EL (cell line): ENCODE results near the gene CRTC1.
"Not testable (repeated sequence)": the region's sequence is repeated elsewhere in the genome, so short reads cannot be mapped to it uniquely, and the experiment has no call there.

Source experiments
- DNase-seq: peaks from one replicate; pipeline ENCODE4 v3.0.0-alpha.2; 2016

The CRTC1 gene

DNA sequence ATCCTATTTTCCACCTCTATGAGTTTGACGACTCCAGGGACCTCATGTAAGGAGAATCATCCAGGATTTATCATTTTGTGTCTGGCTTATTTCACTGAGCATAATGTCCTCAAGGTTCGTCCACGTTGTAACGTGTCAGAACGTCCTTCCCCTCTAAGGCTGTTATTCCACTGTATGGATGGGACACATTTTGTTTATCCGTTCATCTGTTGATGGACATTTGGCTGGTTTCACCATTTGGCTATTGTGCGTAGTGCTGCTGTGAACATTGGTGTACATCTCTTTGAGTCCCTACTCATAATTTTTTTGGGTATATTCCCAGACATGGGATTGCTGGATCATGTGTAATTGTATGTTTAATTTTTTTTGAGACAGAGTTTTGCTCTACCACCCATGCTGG is 21.5 kb downstream of the CRTC1 start:
- DNase-seq: no peak

DNA sequence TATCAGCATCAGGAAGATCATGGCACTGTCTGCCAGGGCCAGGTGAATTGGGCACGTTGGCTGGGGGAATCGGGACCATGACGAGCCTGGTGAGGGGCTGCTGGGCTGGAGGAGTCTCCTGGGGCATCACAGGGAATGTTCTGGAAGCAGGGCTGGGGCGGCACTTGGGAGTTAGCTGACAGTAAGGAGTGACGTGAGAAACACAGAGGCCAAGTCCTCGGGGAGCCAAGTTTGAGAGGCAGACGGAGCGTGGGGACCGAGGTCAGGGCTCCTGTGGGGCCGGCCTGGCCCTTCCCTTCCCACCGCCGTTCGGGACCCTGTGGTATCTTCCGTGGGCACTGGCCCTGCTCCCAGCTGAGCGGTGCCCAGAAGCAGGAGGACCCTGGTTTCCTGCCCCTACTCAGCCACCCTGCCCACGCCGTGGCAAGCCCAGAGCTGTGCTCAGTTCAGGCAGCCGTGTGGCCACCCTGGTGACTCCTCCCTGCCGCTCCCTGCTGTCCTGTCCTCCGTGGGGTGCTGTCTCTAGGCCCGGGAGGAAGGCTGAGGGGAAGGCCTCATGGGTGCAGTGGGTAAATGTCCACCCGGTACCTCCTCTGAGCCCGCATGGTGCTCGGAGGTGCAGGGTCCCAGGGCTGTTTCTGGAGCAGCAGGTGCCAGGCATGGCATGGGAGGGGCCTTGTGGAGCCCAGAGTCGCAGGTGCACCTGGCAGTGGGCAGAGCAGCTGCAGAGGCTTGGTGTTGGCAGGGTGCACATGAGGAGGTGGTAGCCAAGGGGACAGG is 25.2 kb downstream of the CRTC1 start:
- DNase-seq: no peak

DNA sequence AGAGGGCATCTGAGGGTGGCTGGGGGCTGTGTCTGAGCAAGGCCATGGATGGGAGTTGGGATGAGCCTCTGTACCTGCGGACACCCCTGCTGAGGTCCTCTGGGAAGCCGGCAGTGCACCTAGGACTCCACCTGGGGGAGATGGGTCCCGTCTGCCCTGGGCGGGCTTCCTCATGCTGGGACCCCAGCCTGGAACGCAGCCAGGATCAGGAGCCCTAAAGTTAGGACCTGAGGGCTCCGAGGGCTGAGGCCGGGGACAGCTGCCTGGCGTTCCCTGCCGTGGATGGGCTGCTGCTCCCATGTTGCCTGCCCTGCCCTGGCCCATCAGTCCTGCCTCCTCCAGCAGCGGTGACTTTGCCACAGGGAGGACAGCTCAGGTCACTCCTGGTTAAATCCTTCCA is 26.1 kb downstream of the CRTC1 start:
- DNase-seq: no peak

DNA sequence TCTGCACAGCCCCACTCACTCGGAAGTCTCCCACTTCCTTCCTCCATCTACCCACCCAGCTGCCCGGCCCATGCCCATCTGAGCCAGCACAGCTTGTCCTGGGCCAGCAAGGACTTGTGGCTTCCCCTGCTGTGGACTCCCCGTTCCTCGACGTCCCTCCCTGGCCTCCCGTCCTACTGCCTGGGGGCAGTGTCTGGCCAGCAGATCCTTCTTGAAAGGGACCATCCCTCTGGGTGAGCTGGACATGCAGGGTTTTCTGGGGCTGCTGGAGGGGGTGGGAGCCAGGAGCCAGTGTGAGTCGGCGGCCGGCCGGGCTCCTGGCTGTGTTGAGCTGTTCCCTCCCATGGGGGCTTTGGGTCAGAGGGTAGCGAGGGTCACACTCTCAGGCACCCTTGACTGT is 26.7 kb downstream of the CRTC1 start:
- no peak for DNase-seq

DNA sequence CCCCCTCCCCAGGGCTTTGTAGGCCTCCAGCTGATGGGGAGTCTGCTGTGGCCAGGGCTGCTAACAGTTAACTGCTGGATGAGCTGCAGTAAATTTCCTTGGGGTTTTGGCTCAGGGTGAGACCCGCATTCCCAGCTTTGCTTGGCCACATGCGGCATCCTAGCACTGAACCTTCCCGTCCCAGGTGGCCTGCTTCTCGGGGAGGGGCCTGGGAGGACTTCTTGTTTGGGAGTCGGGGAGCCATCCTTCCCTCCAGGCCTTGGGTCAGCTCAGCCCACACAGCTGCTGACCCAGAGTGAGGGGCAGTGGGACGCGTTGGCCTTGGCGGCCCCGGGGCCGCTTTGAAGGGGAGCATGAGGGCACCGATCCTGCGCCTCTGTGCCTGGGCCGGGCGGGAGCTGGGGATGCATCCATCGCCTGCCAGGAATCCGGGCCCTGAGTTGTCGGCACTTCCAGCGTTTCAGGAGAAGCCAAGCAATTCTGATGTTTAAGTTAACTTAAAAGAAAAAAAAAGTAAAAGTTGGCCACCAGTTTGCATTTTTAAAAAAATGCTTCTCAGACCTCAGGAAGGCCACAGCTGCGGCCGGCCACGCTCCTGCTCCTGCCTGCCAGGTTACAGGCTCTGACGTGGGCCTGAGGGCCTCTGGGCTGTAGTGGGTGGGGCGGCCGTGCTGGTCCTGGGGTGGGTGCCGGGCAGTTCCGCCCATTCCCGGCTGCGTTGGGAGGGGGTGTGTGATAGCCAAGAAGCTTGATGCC is 27.7 kb downstream of the CRTC1 start:
- DNase-seq: no peak

DNA sequence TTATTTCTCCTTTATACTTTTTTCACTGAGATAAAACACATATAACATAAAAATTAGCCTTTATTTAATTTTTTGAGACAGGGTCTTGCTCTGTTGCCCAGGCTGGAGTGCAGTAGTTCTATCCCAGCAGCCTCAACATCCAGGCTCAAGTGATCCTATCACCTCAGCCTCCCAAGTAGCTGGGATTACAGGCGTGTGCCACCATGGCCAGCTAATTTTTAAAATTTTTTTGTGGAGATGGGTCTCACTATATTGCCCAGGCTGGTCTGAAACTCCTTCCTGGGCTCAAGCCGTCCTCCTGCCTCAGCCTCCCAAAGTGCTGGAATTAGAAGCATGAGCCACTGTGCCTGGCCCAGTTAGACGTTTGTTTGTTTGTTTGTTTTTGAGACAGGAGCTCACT is 28.4 kb downstream of the CRTC1 start:
- DNase-seq: no peak

DNA sequence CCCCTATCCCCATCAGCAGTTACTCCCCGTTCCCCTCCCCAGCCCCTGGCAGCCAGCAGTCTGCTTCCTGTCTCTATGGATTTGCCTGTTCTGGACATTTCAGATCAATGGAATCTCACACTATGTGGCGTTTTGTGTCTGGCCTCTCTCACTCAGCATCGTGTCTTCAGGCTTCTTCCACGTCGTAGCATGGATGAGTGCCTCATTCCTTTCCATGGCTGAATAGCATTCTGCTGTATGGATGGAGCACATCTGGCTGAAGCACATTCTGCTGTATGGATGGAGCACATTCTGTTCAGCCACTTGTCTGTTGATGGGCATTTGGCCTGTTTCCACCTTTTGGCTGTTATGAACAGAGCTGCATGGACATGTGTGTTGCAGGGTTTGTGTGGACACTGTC is 29.5 kb downstream of the CRTC1 start:
- no peak for DNase-seq

DNA sequence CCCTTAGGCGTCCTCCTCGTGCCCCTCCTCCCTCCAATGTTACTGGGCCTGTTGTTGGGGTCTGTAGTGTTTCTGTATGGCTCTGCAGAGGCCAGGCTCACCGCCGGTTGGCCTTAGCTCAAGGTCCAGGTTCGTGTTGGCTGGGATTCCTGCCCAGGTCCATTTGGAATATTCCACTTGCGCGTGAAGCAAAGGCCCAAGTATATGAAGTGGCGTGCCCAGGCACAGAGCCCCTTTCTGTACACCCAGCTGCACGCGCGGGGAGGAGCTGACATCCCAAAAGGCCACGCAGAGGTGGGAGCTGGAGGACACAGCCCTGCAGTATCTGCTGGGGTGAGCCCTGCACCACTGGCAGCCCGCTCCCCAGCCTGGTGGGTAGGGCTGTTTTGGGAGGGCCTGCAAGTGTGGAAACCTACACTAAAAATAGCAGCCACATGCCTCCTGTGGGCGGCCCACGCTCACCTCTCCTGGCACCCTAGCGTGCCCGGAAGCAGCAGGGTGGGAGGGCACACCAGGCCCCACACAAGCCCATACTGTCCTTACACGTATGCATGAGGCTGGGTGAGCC is 30.2 kb downstream of the CRTC1 start:
- no peak for DNase-seq

DNA sequence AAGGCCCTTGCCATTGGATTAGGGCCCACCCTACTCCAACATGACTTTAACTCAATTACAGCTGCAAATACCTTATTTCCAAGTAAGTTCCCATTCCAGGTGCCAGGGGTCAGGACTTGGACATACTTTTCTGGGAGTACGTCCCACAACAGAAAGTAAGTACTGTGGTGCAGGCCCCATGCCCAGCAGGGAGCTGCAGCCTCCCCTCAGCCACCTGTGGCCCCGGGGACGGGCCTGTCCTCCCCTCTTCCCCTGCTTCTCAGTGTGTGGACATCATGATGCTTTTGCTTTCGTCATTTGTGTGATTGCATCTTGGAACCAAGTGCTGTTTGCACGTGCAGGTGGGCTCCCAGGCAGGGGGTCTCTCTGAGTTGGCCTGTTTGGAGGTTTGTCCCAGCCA is 31.9 kb downstream of the CRTC1 start:
- no peak for DNase-seq

DNA sequence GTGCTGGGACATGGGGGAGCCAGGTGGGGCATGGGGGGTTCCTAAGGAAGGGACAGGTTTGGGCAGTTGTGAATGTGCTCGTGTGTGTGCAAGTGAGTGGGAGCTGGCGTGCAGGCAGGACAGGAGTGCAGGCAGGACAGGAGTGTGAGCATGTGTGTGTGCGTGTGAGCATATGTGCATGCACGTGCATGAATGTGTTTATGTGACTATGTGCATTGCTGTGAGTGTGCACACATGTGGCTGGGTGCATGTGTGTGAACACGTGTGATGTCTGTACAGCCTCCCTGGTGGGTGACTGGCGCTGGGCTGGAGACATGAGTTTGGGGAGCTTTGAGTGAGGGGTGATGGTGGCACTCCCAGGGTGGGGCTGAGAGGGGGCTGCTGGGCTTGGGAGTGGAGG is 33.4 kb downstream of the CRTC1 start:
- no peak for DNase-seq

DNA sequence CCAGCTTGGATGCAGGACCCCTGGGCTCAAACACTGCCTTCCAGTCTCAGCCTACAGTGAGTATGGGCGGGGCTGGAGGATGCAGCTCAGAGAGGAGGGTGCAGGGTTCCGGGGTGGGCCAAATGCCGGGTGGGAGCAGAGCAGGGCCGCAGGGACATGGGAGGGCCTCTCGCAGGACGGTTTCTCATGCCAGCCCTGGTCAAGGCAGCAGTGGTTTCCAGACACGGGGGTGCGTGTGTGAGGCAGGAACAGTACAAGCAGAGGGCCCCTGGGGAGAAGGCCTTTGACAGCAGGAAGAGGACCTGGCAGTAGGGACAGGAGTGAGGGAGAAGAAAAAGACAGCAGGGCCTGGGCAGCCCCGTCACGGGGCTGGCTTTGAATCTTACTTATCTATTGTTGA is 34.1 kb downstream of the CRTC1 start:
- DNase-seq: no peak

DNA sequence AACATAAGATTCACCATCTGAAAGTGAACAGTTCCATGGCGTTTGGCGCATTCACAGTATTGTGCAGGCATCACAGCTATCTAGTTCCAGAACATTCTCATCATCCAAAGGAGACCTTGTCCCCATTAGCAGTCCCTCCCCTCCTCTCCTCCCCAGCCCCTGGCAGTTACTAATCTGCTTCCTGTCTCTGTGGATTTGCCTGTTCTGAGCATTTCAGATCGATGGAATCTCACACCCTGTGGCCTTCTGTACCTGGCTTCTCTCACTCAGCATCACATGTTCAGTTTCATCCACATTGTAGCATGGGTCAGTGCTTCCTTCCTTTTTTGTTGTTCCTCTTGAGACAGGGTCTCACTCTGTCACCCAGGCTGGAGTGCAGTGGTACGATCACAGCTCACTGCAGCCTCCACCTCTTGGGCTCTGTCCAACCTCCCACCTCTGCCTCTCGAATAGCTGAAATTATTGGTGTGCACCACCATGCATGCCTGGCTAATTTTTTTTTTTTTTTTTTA is 34.6 kb downstream of the CRTC1 start:
- DNase-seq: no peak

DNA sequence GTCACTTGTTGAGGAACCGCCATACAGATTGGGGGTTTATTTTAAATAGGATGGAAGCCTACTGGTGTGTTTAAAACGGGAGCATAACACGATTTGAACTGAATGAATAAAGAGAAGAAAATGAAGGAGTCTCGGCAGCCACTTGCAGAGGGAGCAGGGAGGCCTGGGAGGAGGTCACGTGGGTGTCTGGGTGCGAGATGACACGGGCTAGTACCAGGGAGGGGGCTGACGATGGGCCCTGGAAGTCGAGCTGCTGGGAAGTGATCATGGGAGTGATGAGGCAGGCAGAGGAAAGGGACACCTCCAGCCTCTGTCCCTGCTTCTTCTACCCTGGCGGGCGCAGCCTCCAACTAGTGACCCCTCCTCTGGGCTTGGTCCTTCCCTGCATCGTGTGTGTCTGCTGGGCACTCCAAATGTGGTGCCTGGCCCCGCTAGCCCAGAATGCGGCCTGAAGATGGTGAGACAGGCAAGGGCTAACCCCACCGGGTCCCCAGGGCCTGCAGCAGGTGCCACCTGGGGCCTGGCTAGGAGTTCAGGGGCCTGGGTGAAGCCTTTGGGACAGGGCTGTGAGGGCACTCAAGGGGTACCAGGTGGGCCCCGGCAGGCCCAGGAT is 35.5 kb downstream of the CRTC1 start:
- no peak for DNase-seq

DNA sequence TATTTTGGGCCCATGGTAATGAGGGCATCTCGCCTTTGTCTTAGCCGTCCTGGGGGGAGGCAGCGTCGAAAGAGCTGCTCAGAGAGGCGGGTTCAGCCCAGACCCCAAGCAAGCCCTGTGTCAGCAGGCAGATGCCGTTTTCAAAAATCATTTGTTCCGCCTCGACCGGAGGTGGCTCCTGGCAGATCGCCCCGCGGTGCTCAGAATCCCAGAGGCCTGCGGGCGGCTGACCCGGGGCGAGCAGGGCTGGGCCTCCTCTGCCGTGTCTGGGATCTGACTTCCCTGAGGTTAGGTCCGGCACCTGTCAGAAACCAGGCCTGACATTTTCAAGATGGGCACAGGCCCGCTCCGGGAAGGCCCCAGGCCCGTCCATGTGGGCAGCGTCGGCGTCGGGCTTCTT is 36.1 kb downstream of the CRTC1 start:
- no peak for DNase-seq

DNA sequence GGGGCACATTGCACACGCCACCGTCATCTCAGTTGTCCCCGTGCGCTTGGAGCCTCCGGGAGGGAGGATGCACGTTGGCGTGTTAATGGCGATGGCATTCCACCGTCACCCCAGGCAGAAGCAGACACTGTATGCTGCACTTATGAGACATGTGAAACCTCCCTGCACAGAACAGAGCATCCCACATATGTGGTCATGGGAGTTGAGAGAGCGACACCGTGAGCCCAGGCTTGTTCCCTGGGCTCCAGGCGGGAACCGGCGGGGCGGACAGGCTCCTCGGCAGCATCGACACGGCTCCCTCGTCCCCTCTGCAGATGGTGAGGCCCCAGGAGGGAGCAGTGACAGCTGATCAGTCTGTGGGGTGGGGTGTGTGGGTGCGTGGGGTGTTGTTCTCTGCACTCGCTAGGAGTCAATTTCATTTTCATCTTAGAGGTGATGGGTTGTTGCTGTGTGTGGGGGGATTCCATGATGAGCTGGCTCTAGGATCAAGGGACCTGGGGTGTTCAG is 40.4 kb downstream of the CRTC1 start:
- DNase-seq: no peak

DNA sequence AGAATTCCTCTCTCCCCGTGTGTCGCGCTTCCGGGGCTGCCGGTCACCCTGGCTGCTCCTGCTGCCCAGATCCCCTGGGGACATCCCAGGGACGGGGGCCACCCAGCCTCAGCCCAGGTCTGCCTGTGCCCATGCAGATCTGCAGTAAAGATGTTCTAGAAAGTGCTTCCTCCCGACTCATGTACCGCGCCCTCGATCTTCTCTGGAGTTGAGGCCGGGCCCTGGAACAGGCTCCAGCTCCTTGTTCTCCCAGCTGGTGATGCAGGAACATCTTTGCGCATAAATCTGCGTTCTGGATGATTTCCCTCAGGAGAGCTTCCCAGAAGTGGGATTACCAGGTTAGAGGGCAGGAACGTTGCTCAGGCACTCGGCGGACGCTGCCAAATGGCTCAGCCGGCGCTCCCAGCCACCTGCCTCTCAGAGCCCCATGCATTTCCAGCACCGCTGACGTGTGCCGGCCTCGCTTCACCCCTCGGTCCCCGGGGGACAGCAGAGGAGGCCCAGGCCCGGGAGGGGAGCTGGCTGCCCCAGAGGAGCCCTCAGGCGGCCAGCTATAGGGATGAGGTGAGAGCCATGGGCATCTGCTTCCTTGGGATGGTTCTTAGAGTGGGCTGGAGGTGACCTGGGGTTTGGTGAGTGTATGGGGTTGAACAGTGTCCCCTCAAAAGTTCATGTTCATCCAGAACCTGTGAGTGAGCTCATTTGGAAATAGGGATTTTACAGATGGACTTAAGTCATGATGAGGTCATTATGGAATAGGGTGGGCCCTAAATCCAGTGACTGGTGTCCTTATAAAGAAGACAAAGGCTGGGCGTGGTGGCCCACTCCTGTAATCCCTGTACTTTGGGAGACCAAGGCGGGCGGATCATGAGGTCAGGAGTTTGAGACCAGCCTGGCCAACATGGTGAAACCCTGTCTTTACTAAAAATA is 42.6 kb downstream of the CRTC1 start:
- DNase-seq: no peak

DNA sequence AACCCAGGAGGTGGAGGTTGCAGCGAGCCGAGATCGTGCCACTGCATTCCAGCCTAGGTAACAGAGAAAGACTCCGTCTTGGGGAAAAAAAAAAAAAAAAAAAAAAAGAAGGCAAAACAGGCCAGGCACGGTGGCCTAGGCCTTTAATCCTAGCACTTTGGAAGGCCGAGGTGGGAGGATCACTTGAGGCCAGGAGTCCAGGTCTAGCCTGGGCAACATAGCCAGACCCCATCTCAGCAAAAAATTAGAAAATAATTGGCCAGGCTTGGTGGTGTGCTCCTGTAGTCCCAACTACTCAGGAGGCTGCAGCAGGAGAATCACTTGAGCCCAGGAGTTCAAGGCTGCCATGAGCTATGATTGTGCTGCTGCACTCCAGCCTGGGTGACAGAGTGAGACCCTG is 43.4 kb downstream of the CRTC1 start:
- DNase-seq: no peak

DNA sequence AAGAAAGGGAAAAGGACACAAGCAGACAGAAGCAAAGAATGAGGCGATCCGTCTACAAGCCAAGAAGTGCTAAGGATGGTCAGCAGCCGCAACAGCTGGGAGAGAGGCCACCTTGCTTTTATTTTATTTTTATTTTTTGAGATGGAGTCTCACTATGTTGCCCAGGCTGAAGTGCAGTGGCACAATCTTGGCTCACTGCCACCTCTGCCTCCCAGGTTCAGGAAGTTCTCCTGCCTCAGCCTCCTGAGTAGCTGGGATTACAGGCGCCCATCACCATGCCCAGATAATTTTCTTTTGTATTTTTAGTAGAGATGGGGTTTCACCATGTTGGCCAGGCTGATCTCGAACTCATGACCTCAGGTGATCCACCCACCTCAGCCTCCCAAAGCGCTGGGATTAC is 44.1 kb downstream of the CRTC1 start:
- DNase-seq: not testable (repeated sequence)

DNA sequence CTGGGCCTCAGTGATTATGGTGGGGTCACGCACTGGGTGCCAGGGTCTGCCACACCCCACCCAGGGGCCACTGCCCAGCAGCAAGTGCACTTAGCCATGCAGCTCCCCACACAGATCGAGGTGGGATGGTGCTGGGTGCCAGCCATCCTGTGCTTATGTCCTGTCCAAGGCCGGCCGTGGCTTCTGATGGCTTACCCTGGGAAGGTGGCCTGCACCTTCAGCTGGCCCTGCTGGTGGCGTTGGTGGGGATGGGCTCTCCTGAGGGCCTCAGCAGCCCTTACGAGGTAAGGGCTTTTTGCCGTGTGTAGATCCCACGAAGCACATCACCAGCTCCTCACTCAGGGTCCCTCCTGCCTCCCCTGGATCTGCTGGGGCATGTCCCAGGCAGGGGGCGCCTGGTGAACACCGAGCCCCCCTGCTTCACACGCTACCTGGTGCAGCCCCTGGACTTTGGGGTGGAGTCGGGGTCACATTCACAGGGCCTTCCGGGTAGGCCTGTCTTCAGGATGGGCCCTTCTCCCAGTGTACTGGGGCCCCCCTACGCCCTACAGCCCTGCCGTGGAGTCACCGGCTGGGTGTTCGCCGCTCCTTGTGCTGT is 46.6 kb downstream of the CRTC1 start:
- no peak for DNase-seq

DNA sequence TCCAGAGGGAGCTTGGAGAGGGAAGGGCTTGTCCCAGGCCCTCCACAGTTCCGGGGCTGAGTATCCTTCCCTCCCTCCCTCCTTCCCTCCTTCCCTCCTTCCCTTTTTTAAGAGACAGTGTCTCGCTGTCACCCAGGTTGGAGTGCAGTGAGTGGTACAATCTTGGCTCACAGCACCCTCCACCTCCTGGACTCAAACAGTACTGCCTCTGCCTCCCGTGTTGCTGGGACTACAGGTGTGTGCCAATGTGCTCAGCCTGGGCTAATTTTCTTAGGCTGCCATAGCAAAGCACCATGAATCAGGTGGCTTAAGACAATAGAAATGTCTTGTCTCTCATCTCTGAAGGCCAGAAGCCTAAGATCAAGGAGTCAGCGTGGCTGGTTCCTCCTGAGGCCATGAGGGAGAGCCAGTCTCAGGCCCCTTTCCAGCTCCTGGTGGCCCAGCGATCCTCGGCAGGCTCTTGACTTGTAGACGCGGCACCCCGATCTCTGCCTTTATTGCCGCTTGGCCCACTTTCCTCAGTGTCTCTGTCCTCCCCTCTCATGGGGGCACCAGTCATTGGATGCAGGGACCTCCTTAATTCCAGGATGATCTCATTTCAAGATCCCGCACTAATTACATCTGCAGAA is 47.5 kb downstream of the CRTC1 start:
- no peak for DNase-seq

DNA sequence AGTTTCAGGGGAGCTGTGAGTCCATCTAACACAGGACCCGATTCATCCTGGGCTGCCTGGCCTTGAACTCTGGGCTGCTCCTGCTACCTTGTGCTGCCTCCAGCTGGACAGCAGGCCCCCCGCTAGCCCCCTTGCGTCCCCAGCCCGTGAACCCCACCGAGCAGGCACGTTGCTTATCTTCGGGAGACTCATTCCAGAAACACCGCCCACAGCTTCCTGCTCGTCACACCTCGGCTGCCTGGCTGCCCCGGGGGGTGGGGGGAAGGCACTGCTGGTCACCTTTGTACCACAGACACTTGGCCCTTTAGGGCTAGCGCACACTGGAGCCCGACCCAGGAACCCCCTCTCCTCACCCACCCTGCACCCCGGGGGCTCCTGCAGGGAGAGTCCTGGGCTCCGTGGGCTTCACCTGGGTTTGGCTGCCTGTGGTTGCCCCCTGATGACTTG is 48.1 kb downstream of the CRTC1 start:
- no peak for DNase-seq
